Measurements from ENCODE around the gene EIF4A2.

Gene EIF4A2

DNA sequence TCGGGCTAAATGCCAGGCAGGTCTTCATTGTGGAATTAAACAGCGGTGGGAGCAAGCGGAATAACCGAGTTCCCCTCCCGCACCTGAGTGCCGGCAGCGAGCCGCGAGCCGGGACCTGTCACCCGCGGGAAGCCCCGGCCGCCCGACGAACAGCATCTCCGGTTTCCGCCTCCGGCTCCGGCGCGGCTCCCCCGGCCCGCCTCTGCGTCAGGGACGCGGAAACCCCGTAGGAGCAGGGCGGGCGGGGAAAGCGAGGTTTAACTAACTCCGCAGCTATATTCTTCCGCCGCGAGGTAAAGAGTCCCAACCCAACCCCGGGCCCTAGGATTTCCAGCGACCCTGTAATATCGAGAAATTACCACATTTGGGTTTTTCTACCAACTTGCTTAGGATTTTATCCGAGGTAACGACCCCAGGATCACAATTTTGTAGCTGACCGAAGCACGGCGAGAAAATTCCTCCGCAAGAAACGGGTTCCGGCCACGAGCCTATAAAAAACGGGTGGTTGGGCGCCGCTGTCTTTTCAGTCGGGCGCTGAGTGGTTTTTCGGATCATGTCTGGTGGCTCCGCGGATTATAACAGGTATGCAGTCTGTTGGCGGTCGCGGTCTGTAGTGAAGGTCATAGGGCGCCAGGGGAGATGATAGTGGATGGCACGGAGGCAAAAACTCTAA, at the start of gene EIF4A2:
TSS of gene EIF4A2 (plus strand) at position 520 of the 673 bp plus-strand sequence. CDS start at position 554, 34 bp downstream.
- peak; percentile 82 for DNase-seq (ENCODE audit: low spot score)

DNA sequence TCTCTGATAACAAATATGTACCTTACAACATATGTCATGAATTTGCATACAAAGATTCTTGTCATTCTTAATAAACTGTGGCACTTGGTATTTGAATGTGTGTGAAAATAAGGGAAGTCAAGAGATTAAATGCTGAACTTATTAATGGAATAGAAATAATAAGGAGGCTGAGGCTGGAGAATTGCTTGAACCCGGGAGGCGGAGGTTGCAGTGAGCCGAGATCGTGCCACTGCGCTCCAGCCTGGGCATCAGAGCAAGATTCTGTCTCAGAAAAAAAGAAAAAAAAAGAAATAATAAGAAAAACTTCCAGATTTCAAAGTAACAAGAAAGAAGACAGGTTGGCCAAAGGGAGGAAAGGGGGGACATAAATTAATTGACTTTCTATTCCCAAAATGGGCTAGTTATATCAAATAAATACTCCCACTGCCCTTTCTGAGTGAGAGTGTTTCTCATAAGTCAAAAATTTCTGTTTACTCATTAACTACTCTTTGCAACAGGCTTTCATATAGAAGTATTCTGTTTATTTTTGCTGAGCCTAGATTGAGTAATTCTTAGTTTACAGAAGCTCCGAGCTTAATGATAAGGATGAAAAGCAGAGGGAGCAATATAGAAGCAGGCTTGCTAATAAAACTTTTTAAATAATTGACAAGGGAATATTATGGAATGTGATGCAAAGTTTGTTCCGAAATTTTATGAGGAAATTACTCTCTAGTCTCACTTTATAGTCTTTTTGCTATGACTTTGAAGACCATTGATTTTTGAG, 40.6 kb upstream of the EIF4A2 start:
- DNase-seq (ENCODE audit: low spot score): no peak

DNA sequence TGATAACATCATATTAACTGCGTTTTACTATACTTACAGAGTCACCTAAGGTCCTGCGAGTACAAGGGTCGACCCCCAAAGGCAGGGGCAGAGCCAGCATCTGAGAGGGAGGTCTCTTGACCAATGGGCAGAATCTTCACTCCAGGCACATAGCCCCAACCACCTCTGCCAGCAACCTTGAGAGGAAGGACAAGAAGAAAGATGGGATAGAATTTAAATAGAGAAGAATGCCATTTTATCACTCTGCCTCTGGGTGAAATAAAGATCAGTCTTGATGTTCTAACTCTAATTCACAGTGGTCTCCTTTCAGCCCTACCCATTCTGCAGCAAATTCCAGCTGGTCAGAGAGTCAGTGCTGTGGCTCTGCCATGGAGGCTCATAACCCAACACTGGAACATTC, 39.7 kb upstream of the EIF4A2 start:
- no peak for DNase-seq (ENCODE audit: low spot score)

DNA sequence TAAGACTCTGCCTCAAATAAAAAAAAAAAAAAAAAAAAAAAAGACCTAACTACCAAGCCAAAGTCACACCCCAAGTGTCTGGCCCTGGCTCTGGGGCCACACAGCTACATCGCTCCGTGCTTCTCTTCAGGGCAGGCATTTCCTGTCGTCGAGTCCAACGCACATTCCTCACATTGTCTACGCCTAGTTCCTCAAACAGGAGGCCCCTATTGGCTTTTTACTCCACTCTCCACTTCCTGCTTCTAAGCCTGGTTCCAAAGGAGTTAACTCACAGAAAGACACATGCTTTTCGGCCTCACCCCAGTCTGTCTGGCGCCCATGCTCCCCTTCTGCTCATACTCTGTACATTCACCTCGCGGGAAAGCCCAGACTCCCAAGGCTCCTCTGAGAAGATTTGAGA, 37.4 kb upstream of the EIF4A2 start:
- peak; percentile 20 for DNase-seq (ENCODE audit: low spot score)

DNA sequence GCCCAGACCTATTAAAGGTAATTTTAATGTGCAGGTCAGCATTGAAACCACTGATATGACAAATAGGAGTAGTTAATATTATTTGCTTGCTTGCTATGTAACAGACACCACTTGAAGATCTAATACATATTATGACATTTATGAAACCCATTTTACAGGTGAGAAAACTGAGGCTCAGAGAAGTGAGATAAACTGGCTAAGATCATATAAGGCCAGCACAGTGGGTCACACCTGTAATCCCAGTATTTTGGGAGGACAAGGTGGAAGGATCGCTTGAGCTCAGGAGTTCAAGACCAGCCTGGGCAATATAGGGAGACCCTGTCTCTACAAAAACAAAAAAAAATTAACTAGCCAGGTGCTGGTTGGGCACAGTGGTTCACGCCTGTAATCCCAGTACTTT, 33.1 kb upstream of the EIF4A2 start:
- DNase-seq (ENCODE audit: low spot score): no peak

DNA sequence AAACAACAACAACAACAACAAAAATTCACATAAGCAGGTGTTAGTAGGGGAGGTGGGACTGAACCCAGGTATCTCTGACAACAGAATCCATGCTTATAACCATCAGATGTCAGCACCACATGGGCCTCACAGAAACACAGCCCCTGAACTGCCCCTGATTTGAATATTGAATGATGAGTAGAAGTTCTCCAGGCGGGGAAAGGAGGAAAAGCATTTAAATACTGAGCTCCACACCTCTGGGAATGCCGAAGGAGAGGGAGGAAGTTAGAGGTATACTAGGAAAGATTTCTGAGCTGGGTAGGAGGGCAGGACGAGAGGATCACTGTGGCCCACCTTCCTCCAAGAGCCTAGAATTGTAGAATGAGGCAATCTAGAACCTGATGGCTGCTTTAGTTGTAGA, 31.9 kb upstream of the EIF4A2 start:
- DNase-seq (ENCODE audit: low spot score): no peak

DNA sequence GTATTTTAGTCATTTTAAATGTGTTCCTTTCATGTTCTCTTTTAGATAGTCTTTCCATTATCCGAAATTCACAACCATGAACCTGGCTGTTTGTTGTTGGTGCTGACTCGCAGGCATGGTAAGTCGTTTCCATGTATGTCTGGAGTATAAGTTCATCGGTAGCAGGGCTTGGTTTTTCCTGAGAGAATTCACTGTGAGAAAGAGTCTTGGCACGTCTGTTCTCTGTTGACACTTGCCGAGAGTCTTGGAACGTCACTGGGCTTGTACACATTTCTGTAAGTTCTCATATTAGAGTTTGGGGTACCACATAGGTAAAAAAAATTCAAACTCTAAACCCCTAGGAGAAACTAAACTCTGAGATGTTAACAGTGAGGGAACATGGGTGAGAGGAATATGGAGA, 29.4 kb upstream of the EIF4A2 start:
- no peak for DNase-seq (ENCODE audit: low spot score)

DNA sequence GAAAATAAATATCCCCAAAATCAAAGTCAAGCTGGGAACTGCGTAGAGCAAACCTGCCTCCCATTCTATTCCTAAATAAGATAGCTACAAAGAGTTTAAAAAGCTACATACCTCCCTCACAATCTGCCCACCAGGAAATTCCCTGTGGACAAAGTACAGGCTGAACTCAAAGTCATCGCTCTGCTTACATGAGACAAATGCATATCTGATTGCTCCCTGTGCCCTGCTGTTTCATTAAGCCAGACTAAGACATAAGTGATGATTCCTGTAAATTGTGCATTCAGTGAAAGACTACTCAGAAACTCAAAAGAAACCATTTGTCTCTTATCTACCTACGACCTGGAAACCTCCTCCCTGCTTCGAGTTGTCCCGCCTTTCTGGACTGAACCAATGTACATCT, 28.5 kb upstream of the EIF4A2 start:
- no peak for DNase-seq (ENCODE audit: low spot score)

DNA sequence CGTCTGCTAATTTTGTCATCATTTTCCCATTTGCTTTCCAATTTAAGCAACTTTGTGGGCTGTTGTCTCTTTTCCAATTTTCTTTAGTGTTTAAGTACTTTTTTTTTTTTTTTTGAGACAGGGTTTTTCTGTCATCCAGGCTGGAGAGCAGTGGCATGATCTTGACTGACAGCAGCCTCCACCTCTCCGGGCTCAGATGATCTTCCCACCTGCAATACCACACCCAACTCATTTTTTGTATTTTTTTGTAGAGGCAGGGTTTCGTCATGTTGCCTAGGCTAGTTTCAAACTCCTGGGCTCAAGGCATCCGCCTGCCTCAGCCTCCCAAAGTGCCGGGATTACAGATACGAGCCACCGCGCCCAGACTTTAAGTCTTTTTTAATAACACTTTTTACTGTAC, 26.2 kb upstream of the EIF4A2 start:
- DNase-seq (ENCODE audit: low spot score): no peak

DNA sequence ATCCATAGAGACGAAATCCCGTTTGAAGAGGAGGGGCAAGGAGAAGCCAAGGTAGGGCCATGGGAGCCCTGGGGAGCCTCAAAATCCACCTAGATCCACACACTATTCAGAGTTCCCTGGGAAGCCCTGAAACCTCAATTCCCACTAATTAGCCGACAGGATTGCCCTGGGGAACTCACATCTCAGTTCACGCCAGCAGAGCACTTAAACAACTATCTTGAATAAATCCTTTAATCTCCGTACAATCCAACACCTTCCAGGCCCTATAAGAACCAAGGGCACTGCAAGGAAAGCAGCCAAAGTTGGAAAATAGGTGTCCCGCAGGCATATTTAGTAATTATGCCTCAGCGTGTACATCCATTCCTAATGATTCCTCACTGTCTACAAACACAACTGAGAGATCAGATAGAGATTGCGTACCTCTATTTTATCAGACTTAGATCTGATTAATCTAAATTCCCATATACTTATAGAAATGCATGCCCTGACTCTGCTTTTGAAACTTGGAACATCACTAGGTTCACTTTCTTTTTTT, 25.6 kb upstream of the EIF4A2 start:
- DNase-seq (ENCODE audit: low spot score): no peak

DNA sequence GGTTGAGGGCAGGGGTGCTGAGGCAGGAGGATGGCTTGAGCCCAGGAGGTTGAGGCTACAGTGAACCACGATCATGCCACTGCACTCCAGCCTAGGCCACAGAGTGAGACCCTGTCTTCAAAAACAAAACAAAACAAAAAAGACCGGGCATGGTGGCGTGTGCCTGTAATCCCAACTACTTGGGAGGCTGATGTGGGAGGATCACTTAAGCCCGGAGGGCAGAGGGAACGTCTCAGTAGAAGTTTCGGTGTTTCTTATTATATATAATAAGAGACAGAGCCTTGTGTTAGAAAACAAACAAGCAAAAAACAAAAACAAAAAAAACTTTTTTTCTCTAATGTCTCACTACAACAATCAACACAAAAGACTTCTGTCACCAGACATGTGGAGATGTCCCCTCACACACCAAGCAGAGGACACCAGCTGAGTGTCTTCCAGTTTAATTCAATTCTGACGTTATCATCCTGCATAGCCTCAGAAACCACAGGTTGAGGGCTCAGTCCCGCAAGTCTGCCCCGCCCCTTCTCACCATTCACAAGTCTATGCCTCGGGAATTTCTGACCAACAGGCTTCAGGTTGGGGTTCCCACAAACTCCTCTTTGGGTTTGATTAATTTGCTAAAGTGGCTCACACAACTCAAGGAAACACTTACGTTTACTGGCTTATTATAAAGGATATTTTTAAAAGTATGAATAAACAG, 24.0 kb upstream of the EIF4A2 start:
- DNase-seq (ENCODE audit: low spot score): no peak

DNA sequence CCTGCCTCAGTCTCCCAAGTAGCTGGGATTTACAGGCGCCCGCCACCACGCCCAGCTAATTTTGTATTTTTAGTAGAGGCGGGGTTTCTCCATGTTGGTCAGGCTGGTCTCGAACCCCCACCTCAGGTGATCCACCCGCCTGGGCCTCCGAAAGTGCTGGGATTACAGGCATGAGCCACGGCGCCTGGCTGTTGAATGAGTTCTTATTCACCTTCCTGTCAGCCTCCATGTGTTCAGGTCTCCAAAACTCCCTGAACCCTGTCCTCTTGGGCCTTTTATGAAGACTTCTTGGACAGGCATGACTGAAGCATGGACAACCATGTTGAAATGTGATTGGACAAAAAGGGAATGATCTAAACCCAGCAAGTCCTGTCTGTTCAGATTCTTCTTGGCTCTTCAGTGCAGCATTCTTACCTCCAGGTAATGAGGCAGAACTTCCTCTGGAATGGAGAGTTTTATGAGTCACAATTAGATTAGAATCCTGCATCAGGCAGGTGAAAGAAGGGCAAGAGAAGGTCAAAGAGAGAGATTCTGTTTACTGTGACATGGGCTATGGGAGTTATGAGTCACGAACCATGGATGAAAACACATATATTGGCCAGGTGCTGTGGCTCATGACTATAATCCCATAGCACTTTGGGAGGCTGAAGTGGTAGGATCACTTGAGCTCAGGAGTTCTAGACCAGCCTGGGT, 23.1 kb upstream of the EIF4A2 start:
- no peak for DNase-seq (ENCODE audit: low spot score)

DNA sequence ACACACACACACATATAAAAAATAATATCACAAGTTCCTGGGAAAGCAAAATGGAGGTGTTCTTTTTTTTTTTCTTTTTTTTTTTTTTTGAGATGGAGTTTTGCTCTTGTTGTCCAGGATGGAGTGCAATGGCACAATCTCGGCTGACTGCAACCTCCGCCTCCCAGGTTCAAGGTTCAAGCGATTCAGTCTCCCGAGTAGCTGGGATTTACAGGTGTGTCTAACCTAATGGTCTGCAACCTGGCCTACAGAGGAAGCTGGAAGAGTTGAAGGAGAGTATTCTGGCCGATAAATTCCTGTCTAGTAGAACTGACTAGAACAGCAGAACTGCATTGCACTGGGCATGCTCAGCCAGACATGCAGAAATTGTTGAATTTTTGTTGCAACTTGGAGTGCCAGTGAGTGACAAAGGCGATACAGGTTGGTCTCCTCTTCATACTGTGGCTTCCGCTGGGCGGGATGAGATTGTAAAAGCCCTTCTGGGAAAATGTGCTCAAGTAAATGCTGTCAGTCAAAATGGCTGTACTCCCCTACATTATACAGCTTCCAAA, 22.4 kb upstream of the EIF4A2 start:
- no peak for DNase-seq (ENCODE audit: low spot score)

DNA sequence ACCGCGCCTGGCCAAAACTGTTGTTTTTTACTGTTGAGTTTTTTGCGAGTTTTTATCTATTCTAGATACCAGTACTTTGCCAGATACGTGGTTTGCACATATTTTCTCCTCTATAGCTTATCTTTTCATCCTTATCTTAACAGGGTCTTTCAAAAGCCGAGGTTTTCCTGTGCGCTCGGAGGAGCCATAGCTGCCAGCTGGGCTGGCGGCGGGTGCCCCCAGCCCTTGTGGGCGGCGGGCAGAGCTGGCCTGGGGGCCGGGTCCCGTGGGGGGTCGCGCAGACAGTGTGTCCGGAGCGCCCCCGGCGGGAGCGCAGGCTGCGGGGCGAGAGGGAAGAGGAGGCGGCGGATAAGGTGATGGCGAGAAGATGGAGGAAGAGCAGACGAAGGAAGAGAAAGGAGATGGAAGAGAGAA, 11.1 kb upstream of the EIF4A2 start:
- DNase-seq (ENCODE audit: low spot score): no peak

DNA sequence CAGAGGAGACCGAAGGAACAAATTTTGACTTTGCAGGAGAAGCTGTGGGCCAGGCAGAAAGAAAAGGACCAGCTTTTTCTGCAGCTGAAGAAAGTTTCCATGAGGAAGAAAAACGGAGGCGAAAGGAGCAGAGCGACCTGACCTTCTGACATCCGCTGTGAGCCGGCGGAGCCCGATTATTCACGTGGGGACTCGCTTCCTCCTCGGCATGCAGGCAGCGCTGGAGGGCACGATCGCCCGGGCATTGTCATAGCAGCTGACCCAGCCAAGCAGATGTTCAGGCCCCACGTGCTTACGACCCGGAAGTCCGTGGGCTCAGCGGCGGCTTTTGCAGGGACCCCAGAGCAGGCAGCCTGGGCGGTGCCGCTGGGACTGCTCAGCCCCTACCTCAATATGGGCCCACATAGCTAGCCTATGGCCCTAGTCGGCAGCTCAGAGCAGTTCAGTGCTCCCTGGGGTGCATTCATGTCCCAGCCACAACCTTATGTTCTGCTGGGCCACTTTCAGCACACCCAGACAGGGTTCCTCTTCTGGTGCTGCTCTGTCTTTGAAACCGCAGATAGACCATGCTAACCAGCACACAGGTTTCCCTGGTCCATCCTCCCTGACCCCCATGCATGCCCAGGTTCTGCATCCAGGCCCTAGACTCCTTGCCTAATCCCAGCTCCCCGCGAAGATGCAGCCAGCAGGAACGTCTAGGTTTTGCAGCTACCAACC, 10.5 kb upstream of the EIF4A2 start:
- peak; percentile 68 for DNase-seq (ENCODE audit: low spot score)

DNA sequence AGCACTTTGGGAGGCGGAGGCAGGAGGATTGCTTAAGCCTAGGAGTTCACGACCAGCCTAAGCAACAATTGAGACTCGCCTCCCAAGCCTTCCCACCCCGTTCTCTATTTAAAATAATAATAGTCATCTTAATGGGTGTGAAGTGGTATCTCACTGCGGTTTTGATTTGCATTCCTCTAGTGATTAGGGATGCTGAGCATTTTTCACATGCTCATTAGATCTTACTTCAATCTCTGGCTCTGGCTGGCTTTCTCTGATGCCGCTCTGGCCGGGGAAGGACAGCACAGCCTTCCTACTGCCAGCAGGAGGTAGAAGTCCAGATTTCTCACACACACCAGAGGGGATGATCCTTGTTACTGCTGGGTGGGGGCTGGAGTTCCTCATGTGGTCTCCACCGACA, 7.4 kb upstream of the EIF4A2 start:
- no peak for DNase-seq (ENCODE audit: low spot score)

DNA sequence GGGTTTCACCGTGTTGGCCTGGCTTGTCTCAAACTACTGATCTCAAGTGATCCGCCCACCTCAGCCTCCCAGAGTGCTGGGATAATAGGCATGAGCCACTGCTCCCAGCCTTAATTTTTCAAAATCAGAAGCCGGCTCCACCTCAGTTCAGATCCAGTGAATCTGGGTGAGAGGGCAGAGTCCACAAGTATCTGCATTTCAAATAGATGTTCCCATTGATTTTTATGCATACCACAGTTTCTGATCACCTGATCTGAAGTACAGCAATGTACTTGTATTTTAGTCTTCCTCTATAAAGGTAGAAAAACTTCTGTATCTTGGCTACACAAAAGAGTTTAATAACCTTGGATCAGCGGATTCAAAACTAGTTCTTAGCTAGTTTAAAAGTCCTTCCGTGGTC, 4.2 kb upstream of the EIF4A2 start:
- DNase-seq (ENCODE audit: low spot score): no peak

DNA sequence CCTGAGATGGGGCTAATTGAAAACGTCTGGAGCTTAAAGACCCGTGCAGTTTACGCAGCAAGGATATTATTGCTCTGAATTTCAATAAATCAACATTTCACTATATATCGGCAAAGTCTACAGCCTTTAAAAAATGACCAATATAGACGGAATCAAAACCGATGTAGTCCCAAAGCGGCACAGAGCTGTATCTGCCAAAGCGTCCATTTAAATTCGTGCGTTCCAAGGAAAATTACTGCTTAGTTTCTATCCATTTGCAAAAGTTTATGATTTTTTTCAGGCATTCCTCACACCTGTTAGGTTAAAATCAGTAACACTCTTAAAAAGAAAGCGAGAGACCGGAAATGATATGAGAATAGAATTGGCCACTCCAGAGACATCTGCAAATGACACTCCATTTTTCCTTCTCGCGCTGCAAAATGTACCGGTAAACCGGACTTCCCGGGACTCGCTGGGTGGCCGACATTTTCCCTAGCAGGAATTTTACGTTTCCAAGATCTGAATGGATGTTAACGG, 777 bp upstream of the EIF4A2 start:
- no peak for DNase-seq (ENCODE audit: low spot score)

DNA sequence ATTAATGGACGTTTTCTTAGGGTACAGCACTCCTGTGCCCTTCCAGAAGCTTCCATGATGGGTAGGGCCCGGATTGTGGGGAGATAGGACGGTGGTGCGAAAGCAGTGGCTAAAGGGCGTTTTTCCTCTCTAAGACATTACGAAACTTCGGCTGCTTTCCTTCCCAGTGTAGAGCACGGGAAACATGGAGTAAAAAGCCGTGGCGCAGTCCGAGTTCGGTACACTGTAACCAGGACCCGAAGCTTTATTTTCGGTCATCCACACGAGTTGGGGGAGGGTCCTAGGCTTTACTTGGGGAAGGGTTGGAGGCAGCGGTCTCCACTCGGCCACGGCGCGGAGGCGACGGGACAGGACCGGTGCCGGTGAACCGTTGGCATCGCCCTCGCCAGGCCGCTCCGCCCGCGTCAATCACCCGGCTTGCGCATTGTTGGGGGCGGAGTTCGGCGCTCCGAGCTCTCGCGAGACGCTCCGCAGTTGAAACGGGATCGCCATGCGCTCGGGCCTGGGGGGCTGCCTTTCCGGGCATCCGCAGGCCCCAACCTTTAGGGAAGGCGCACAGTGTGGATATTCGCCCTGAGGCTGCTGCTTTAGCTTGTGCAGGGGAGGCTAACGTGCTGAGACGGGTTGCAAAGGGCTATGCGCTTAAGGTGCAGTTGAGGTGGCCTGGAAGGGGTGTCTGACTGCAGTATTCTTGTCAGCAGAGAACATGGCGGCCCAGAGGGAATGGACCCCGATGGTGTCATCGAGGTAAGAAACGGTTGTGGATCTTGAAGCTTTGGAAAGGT, 546 bp downstream of the EIF4A2 start:
- peak; percentile 72 for DNase-seq (ENCODE audit: low spot score)

DNA sequence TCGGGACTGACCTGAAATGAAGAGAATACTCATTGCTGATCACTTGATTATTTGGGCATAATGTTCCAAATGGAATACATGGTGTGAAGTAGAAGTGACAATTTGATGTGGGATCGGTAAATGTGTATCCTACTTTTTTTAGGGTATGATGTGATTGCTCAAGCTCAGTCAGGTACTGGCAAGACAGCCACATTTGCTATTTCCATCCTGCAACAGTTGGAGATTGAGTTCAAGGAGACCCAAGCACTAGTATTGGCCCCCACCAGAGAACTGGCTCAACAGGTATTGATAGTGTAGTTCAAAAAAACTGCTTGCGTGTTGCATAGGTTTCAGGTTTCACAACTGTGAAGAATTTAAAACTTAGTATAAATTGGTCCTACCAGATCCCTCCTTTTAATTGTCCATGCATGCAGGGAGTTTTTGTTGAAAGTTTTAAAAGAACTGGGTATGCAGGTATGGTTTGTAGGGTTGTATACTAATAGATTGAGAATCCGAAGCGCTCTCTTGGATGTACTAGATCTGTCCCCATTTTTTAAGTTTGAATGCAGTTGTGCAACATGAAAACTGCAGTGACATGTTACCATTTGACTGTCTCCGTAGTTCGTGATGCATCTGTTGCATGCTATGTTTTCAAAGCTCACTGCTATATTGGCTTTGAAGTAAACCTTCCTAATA, 1.6 kb downstream of the EIF4A2 start:
- DNase-seq (ENCODE audit: low spot score): no peak
